ENCODE measurements around the gene FCER1G.

- TF ChIP-seq POLR2A (IDR thresholded peaks at IDR 0.05) (no peak), CTCF (IDR thresholded peaks at IDR 0.05) (no peak)
Observed at GRCh38 chr1:161242313-161242712, 27.2 kb downstream of the FCER1G start.

Data from esophagus squamous epithelium (tissue), 4 donors.